ENCODE results near the gene IL1RL2. TPM values are rescaled to one million over a fixed set of nuclear protein-coding genes. Genes with fewer than 3 reads are reported as not detected.

Gene IL1RL2
- total and polyA plus RNA-seq, 2 of the 8 experiments (the other 6 are each of a cell fraction or from before 2014, with no cell fraction given), result not detected

- Histone ChIP-seq H3K27me3 (replicated peaks in 1 of 4; ENCODE audit: control insufficient read depth in 3 of 4, extremely low read depth in 1 of 4, insufficient read depth in 3 of 4, low read length in 3 of 4) (no peaks in the 10 kb centered on the region), H3K14ac (ENCODE audit: insufficient read length) (no peak overlapping the region), H4K8ac (ENCODE audit: extremely low read depth, insufficient read depth, low read length) (no peak overlapping the region), H4K91ac (replicated peaks; ENCODE audit: insufficient read length, low read length) (no peak overlapping the region), H3K56ac (replicated peaks; ENCODE audit: insufficient read length, low read depth, low read length) (no peak overlapping the region), H2BK5ac (ENCODE audit: low read depth, low read length) (no peak overlapping the region), H3K9ac (replicated peaks in 1 of 4; ENCODE audit: extremely low read depth in 1 of 4, low read depth in 3 of 4, low read length in 3 of 4) (no peak overlapping the region), H3K4me3 (ENCODE audit: extremely low read depth in 1 of 4, insufficient read depth in 2 of 4, low read depth in 3 of 4, low read length in 4 of 4) (no peak overlapping the region), H2BK12ac (ENCODE audit: low read depth, low read length) (no peak overlapping the region), H3K18ac (ENCODE audit: extremely low read depth, low read length) (no peak overlapping the region), H3K4ac (replicated peaks; ENCODE audit: insufficient read length, low read depth, low read length) (no peak overlapping the region), H3K79me2 (ENCODE audit: control insufficient read depth in 1 of 2, insufficient read depth in 2 of 2, low read length in 2 of 2) (no peaks in the 10 kb centered on the region), H3K36me3 (ENCODE audit: control insufficient read depth in 2 of 4, insufficient read depth in 4 of 4, low read length in 3 of 4) (no peaks in the 10 kb centered on the region), H2AFZ (ENCODE audit: low read length) (no peak overlapping the region), H4K5ac (ENCODE audit: insufficient read length, low read depth, low read length) (no peak overlapping the region), H2AK5ac (ENCODE audit: low read depth, low read length) (no peak overlapping the region), H3K23ac (ENCODE audit: insufficient read length) (no peak overlapping the region), H3K9me3 (ENCODE audit: insufficient read depth in 2 of 2, low read depth in 1 of 2, low read length in 1 of 2) (no peaks in the 10 kb centered on the region), H4K20me1 (replicated peaks in 1 of 2; ENCODE audit: control insufficient read depth in 1 of 2, insufficient read depth in 2 of 2, low read length in 2 of 2) (no peaks in the 10 kb centered on the region), H2BK120ac (replicated peaks; ENCODE audit: low read depth, low read length) (no peak overlapping the region), H2BK15ac (ENCODE audit: low read length) (no peak overlapping the region), H2BK20ac (ENCODE audit: low read length) (no peak overlapping the region), H3K4me1 (replicated peaks in 1 of 4; ENCODE audit: control insufficient read depth in 3 of 4, insufficient read depth in 4 of 4, low read length in 3 of 4) (no peaks in the 10 kb centered on the region), H3K4me2 (ENCODE audit: insufficient read depth in 1 of 2, low read depth in 2 of 2, low read length in 2 of 2) (no peak overlapping the region), H3K79me1 (ENCODE audit: low read depth, low read length) (no peaks in the 10 kb centered on the region), H3K27ac (ENCODE audit: low read depth, low read length) (no peak overlapping the region), H3K23me2 (ENCODE audit: low read depth, low read length) (no peaks in the 10 kb centered on the region)
- no peak for FAIRE-seq
- TF ChIP-seq EP300 (IDR thresholded peaks at IDR 0.05; ENCODE audit: borderline replicate concordance in 1 of 2, low read depth in 2 of 2, low read length in 2 of 2), result no peak
- DNase-seq (ENCODE audit: low read depth in 1 of 2, low spot score in 2 of 2), result no peak
- ChIA-PET CTCF (ENCODE audit: partially characterized antibody) (no interaction called here), POLR2A (ENCODE audit: partially characterized antibody) (no interaction called here)
These were observed 22.0 kb downstream of the IL1RL2 start for GRCh38 chr2:102208774-102209173.
